Loucy (cell line): ENCODE data around the gene FARS2.

Source experiments
- EZH2phosphoT487 ChIP-seq: fragments of 200-600 bp; IDR thresholded peaks from 2 replicates; pipeline ENCODE4 v1.6.1; 2018; ENCODE audit warnings: antibody characterized with exemption, mild to moderate bottlenecking, moderate library complexity, borderline replicate concordance
- TF ChIP-seq, protein P1 (sequence below): fragments of 200-600 bp; sonication (generic); conservative IDR thresholded peaks from 2 replicates; pipeline ENCODE4 v1.5.1; 2014; ENCODE audit warnings: mild to moderate bottlenecking, antibody characterized with exemption, low read length

DNA sequence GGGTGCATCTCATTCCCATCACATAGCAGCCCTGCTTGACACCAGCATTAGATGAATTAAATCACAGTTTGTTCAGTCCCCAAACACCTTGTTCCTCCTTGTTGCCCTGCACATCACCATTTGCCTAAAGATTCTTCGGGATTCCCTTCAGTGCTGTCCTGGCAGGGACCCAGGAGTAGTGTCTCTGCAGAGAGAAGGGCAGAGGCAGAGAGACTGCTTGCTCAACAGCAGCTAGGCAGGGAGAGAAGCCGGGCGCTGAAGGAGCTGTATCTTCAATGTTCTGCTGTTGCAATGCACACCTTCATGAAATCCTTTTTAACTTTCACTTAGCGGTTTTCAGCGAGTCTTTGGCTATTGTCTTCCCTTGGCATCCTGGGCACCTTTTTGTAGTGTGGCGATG, 362.9 kb downstream of the FARS2 start:
- TF ChIP-seq, protein P1, sequence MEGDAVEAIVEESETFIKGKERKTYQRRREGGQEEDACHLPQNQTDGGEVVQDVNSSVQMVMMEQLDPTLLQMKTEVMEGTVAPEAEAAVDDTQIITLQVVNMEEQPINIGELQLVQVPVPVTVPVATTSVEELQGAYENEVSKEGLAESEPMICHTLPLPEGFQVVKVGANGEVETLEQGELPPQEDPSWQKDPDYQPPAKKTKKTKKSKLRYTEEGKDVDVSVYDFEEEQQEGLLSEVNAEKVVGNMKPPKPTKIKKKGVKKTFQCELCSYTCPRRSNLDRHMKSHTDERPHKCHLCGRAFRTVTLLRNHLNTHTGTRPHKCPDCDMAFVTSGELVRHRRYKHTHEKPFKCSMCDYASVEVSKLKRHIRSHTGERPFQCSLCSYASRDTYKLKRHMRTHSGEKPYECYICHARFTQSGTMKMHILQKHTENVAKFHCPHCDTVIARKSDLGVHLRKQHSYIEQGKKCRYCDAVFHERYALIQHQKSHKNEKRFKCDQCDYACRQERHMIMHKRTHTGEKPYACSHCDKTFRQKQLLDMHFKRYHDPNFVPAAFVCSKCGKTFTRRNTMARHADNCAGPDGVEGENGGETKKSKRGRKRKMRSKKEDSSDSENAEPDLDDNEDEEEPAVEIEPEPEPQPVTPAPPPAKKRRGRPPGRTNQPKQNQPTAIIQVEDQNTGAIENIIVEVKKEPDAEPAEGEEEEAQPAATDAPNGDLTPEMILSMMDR: no peak
- no peak for TF ChIP-seq EZH2phosphoT487
